HG02610 (cell line): ENCODE results near the gene CFAP45.

Source experiments
- ATAC-seq: cut with Tn5 transposase; IDR thresholded peaks from one replicate; pipeline ENCODE4 v1.9.1; 2021; ENCODE audit warnings: mild to moderate bottlenecking, moderate library complexity; ENCODE audit not compliant: unreplicated experiment

CFAP45 gene

DNA sequence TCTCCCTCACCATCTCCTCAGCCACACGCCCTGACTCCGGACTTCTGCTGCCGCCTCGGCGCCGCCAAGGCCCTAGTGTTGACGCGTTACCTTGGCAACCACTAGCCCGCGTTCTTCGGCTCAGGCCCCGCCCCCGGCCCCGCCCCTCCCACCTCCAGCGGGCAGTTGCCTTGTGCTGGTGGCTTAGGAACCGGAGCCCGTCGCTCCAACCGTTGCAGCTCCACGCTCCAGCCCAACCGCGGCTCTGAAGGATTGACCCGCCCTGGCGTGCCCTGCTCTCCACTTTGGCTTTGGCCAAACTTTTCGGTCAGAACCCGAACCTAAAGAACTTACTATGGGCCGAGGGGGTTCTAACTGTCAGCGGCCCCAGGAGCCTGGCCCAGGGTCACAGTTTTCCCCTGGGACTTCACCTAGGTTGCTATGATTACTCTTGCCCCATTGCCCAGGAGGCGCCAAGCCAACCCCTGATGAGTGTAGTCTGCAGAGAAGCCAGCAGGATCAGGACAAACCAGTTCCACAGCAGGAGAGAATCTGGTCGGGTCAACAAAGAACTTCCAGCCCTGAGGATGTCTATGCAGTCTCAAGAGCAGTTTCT, at the start of gene CFAP45:
Gene CFAP45, minus strand, starts transcription at position 80 of the 595 bp plus-strand sequence. Its CDS starts 67 bp downstream, at position 13.
- ATAC-seq = no peak

DNA sequence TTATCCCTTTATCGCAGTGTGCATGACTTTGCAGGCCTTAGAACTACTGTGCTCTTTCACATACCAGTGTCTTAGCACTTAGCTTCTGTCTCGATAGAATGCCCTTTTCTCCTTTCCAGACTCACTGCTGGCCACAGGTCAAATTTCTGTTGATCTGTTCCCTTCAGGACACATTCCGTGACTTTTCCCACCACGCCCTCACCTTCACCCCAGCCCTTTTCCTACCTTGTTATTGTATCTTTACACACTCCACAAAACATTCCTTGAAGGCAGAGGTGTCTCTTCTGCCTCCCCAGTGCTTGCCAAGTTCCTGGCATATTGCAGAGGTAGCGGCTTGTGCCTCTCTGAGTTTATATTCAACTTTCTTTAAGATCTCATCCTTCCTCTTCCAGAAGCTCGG, 49.2 kb upstream of the CFAP45 start:
- ATAC-seq = no peak

DNA sequence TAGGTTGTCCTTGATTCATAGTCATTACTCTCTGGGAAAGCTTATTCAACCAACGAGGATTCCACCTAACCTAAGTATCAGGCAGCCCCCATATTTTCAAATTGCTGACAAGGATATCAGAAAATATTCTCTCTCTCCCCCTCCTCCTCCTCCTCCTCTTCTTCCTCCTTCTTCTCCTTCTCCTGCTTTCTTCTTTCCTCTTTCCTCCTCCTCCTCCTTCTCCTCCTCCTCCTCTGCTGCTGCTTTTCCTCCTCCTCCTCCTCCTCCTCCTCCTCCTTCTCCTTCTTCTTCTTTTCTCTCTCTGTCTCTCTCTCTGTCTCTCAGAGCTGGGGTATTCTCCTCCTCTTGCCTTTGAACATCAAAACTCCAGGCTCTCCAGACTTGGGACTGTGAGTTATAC, 48.0 kb upstream of the CFAP45 start:
- ATAC-seq = no peak

DNA sequence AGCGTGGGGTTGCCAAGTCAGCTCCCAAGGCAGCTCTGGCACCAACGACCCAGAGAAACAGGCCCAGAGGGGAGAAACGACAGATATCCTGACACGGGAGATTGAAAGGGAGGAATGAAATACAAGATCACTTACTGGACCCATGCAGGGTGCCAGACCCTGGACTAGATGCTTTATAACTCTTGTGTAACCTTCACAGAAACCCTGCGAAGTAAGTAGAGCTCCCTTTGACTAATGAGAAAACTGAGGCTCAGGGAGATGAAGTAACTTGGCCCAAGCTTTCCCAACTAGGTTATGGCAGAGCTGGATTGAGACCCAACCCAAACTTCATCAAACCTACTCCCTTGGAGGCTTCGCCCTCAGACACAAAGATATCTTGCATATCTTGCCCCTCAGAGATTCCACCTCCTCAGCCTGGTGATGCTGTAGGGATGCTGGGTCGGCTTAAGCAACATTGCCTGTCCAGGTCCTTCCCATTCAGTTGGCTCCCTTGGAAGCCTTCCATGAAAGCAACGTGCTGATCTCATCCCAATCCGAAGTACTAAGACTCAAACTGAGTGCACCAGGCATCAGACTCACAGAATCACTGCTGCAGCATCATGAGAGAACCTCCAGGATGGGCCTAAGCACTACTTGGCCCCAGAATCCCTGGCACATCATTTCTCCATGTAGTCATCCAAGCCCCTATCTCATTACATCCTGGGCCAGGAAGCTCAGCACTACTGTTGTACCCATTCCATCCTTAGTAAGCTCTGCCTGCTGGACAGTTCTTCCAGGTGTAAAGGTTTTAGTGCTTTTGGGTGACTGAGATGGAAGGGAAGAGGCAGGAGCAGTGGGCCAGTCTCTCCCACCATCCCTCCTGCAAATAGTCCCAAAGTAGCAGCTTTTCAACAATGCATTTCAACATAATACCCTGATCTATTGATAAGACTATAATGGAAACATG, 46.5 kb upstream of the CFAP45 start:
- no peak for ATAC-seq

GRCh38 chr1:159945483-159946241, 45.7 kb upstream of the CFAP45 start, which contains the start of gene IGSF9:
Gene IGSF9, minus strand, starts transcription at chr1:159945613. Its CDS starts 2,159 bp downstream, at chr1:159943454.
- ATAC-seq = no peak

DNA sequence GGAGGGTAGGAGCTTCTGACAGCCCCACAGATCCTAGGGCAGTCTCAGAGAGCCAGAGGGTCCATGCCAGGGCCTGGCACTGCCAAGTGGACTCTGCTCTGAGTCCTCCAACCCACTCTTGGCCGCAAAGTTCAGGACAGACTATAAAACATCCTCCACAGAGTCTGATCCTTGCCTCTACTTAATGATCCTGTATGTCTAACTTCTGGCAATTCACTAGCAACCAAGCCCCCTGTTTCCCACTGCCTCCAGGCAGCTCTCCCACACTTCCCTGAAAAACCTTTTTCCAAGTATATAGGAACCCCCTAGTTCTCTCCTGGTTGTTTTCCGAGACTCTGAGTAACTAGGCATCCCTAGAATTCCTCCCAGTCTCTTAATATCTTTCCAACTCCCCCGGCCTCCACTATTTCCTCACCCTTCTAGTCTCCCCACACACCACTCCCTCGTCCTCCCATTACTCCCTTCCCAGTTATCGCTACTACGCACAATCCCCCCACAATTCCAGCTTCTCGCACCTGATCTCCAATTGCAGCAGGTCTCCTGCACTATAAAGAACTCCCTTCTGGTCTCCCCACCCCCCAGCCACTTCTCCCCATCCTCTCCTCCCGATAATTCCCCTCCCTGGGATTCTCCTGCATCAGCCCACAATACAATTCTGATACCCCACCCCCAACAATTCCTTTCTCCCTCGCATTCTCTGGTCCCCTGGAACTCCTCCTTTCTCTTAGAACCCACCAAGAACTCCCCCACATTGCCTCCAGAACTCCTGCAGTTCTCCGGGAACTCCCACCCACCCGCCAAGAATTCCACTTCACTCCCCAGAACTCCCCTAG, 44.9 kb upstream of the CFAP45 start:
- no peak for ATAC-seq

- ATAC-seq = no peak
Measured at GRCh38 chr1:159943908-159944622, 44.1 kb upstream of the CFAP45 start.

DNA sequence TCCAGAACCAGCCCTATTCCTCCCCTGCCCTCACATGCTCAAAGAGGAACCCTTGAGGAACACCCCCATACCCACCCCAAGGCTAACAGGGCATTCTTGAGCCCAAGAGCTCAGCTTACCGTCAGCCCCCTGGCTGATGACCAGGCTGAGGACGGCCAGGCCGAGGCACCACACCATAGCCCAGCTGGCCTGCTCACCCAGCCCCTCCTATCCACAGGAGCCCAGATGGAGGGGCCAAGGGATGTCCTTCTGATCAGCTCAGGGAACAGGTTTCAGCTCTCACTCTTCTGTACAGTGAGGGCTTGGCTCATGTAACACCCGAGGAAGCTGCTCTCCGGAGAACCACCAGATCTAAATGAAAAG, 43.3 kb upstream of the CFAP45 start:
- ATAC-seq = no peak

DNA sequence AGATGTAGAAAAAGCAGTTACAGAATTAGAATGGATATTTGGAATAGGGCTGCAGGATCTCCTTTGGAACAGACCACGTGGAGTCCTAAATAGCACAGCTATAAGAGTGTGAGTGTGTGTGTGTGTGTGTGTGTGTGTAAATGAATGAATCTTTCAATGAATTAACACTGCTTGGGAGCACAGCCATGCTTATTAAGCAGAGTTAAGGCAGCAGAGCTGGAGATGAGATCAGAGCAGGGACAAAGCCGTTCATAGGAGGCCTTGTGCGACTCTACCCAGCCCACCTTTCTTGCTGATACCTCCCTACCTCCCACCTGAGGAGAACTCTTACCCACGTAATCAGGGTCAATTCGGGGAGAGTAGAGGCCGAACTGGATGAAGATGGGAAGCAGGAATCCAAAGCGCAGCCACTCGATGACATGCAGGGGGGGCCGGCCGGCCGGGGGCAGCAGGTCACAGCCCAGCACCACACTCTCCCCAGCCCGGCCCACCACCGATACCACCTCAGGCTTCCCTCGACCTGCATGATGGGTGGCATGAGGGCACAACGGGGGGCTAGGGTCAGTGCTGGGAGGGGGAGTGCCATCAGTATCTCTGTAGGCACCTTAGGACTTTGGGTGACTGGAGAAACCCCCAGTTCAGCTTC, 42.8 kb upstream of the CFAP45 start:
- ATAC-seq = no peak

- ATAC-seq = no peak
Measured at GRCh38 chr1:159941591-159942560, 41.9 kb upstream of the CFAP45 start.

DNA sequence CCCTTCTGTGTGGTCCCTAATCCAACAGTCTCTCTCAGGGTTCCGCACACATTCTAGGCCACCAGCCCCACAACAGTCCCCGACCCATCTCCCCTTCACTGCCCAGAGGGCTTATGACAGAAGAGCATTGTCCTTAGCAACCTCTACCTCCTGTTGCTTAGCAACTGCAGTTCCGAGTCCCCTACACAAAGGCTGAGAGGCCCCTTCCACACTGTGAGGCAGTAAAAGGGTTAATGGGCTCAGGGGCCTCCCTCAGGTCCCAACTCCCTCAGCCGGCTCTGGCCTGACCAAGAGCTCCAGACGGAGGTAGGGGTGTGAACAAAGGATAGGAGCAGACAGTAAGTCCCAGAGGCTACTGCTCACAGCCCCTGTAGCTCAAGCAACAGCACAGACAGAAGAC, 41.2 kb upstream of the CFAP45 start:
- no peak for ATAC-seq

DNA sequence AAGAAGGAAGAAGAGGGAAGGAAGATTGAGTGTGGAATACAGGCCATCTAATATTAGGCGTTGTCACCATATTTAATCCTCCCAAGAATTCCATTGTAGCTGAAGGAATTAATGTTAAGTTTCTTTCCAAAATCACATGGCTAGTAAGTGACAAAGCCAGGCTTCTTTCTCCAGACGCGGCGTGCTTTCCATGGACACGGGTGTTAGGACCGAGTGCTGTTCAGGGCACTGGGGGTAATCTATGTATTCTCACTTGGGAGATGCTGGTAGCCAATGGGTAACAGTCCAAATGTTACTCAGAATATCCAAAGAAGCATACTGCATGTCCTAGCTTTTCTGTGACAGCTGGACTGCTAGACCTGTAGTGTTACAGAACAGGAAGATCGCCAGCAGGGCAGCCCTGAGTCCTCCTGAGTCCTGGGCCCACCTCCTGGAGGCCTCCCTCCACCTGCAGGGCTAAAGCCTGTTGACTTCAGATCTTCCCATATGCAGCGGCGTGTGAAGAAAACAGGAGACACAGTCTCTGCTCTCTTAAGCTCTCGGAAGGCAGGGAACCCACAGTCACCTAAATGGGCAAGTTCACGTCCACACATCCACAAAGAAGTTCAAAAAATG, 40.1 kb upstream of the CFAP45 start:
- ATAC-seq = no peak

- ATAC-seq = no peak
Measured at GRCh38 chr1:159939678-159940002, 39.7 kb upstream of the CFAP45 start.

DNA sequence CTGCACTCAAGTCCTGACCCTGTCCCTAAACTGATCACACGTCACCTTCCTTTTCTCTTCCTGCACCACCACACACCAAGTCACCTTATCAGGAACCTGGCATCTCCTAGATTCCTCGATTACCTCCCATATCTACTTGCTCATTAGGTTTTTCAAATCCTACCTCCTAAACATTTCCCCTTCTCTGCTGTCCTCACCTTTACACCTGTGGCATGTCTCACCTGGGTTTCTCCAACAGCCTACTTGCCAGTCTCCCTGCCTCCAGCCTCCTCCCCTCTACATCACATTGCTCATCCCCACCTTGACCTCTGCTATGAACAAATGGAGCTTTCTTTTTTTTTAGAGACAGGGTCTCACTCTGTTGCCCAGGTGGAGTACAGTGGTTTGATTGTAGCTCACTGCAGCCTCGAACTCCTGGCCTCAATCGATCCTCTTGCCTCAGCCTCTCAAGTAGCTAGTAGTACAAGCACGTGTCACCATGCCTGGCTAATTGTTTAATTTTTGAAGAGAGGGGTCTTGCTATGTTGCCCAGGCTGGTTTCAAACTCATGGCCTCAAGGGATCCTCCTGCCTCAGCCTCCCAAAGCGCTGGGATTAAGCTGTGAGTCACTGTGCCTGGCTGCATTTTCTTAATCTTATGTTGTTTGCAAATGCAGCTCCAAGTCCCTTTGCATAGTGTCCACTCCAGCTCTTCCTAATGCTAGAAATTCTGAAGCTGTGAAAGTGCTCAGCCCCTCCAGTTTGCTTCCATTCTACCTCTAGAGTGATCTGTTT, 39.1 kb upstream of the CFAP45 start:
- no peak for ATAC-seq

DNA sequence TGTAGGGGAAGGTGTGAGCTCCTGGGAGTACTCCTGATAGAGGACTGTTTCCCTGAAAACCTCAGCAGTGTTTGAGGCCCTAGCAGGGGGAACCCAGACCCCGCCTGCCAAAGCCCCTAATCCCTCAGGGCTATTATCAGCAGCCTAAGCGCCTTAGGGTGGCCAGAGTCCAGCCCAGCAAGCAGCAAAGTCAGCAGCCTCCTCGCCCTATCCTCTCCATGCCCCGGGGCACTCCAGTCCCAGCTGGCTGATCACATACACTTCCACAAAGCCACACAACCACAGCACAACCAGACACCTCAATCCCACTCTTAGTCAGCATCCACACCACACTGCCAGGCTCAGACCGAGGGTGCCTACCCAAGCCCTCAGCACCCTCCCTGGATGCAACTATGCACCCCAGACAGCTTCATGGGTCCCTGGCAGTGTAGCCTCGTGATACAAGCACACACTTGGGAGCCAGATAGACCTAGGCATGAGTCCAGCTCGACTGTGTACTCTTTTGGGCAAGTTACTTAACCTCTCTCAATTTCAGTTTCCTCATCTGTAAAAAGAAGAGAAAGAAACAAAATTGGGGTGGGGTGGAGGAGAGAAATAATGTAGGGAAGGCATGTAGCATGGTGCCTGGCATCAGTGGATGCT, 38.4 kb upstream of the CFAP45 start:
- ATAC-seq = peak; percentile 37

DNA sequence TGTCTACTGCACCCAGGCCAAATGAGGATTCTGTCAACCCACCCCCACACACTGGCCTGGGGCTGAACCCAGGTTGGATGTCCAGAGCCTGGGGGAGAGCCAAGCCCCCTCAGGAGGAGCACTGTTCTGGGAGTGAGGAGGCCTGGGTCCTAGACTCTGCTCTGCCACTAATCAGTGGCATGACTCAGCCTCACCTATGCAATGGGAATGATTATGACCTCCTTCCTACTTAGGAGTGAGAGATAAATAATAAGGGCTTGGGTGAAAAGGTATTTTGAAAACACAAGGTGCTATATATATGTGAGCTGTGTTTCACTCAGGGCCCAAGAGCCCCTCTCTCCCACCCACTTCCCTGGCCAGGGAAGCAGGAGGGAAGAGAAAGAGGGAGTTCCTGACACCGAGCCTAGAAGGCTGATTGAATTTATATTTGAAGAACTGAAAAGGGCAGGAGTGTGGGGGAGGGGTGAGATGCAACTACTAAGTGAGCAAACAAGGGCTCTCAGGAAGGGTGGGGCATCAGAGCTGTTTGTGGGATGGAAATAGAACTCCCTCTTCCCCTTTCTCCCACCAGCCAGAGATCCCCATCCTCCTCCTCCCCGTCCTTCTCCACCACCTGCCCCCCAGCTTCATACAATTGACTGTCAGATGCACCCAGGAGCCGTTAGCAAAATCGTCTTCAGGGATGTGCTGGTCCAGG, 37.2 kb upstream of the CFAP45 start:
- no peak for ATAC-seq
